HepG2 (cell line): ENCODE results near the gene KLHL17. TPM values are rescaled to one million over a fixed set of nuclear protein-coding genes. Genes with fewer than 3 reads are reported as not detected.

Source experiments
- BCL6 ChIP-seq: IDR thresholded peaks from 2 replicates; pipeline ENCODE4 v1.6.1; 2016; ENCODE audit warnings: missing genetic modification reagents, missing compliant biosample characterization
- HNRNPLL ChIP-seq: fragments of 200-400 bp; formaldehyde crosslinking; IDR thresholded peaks from 2 replicates; pipeline ENCODE4 v1.6.1; 2017; ENCODE audit warnings: mild to moderate bottlenecking, low read depth, low read length; ENCODE audit not compliant: poor library complexity, severe bottlenecking
- IRF9 ChIP-seq: sonication (generic); formaldehyde crosslinking; IDR thresholded peaks from 2 replicates; pipeline ENCODE4 v1.8.0; 2022; ENCODE audit warnings: missing genetic modification reagents, mild to moderate bottlenecking, borderline replicate concordance
- NR2F6 ChIP-seq, 2 experiments: IDR thresholded peaks; 2 replicates each; pipeline ENCODE4 v1.6.1; 2016; ENCODE audit warnings: antibody characterized with exemption in 1 of 2, mild to moderate bottlenecking in 1 of 2
- RNF219 ChIP-seq: sonication (generic); formaldehyde crosslinking; IDR thresholded peaks from 2 replicates; pipeline ENCODE4 v1.5.0; 2020; ENCODE audit warnings: mild to moderate bottlenecking, missing genetic modification reagents
- TFDP1 ChIP-seq: IDR thresholded peaks from 2 replicates; pipeline ENCODE4 v1.6.1; 2016; ENCODE audit warnings: missing compliant biosample characterization, missing genetic modification reagents, borderline replicate concordance
- XRCC5 ChIP-seq: fragments of 200-400 bp; formaldehyde crosslinking; optimal IDR thresholded peaks from 2 replicates; pipeline ENCODE3; 2017; ENCODE audit warnings: mild to moderate bottlenecking, low read length
- ZBED4 ChIP-seq: sonication (generic); formaldehyde crosslinking; IDR thresholded peaks from 2 replicates; pipeline ENCODE4 v1.4.0; 2020; ENCODE audit warnings: missing genetic modification reagents, borderline replicate concordance
- ZBTB42 ChIP-seq: sonication (generic); formaldehyde crosslinking; IDR thresholded peaks from 2 replicates; pipeline ENCODE4 v1.5.0; 2020; ENCODE audit warnings: mild to moderate bottlenecking, missing genetic modification reagents
- ZKSCAN1 ChIP-seq: fragments of 150-350 bp; IDR thresholded peaks from 2 replicates; pipeline ENCODE4 v1.6.1; 2014; ENCODE audit warnings: low read length
- ZNF687 ChIP-seq: sonication (generic); formaldehyde crosslinking; IDR thresholded peaks from 2 replicates; pipeline ENCODE4 v1.5.1; 2020; ENCODE audit warnings: mild to moderate bottlenecking, missing genetic modification reagents, moderate library complexity
- ZNF768 ChIP-seq: sonication (generic); formaldehyde crosslinking; IDR thresholded peaks from 2 replicates; pipeline ENCODE4 v1.4.0; 2020; ENCODE audit warnings: missing genetic modification reagents
- polyA plus RNA-seq, 8 experiments: library from polyadenylated mRNA; depleted of rRNA in 3 of 8; stranded (reverse) in 7 of 8; unstranded in 1 of 8; fragments of >200 nt; fragmentation: Illumina TruSeq in 4 of 8; extraction: Trizol in 4 of 8; gene quantifications; 2 replicates each; pipeline versions ENCODE4 v1.2.1 to v1.2.3, GENCODE V29; 2011 to 2016; ENCODE audit warnings: low read depth in 4 of 8, missing spikeins in 1 of 8, mixed read lengths in 1 of 8; ENCODE audit not compliant: insufficient read depth in 1 of 8
- total RNA-seq, 5 experiments: library from RNA; depleted of rRNA; stranded (reverse); fragments of >200 nt; fragmentation: Illumina TruSeq; extraction: Trizol; gene quantifications; 2 replicates each; pipeline ENCODE4 v1.2.3, GENCODE V29; 2016; ENCODE audit warnings: low read depth in 1 of 5

The KLHL17 gene
- total and polyA plus RNA-seq, 2 of the 13 experiments (the other 11 are each of a cell fraction or from before 2014, with no cell fraction given) = 9.3 to 24.7 TPM

GRCh38 chr1:921011-921837 is 39.2 kb upstream of the KLHL17 start (continued):
- TF ChIP-seq IRF9 (CRISPR knock-in tag) = no peak
- peak; percentile 70 for TF ChIP-seq HNRNPLL
- peak; percentile 48 for TF ChIP-seq BCL6
- peak; percentile 70; the same call in 1 of the 2 replicates for TF ChIP-seq ZNF768 (CRISPR knock-in tag)
- TF ChIP-seq XRCC5 = peak; percentile 91
- 0 out of 2 replicates have a peak, but pooled peaks have one; percentile 60 for TF ChIP-seq TFDP1 (CRISPR knock-in tag)
- TF ChIP-seq ZBTB42 (CRISPR knock-in tag) = peak; percentile 35; the same call in 1 of the 2 replicates
- peak; percentile 28; the same call in 1 of the 2 replicates for TF ChIP-seq ZNF687 (CRISPR knock-in tag)
- TF ChIP-seq ZKSCAN1 = peak; percentile 76; the same call in 1 of the 2 replicates
- peak; percentile 39; the same call in 1 of the 2 replicates for TF ChIP-seq ZBED4 (CRISPR knock-in tag)
- TF ChIP-seq RNF219 = no peak
- no peak for TF ChIP-seq NR2F6 (IDR thresholded peaks at IDR 0.05)
- TF ChIP-seq NR2F6 (CRISPR knock-in tag; IDR thresholded peaks at IDR 0.05) = peak; percentile 41; the same call in 1 of the 2 replicates
